Measurements from ENCODE around the gene EPHA8.

Gene EPHA8

GRCh38 chr1:22543679-22544078 is 19.6 kb upstream of the EPHA8 start:
- no peak overlapping the region for H3K4me3 ChIP-seq (ENCODE audit: low read depth, low read length)
- DNase-seq (ENCODE audit: low read depth): no peak
- TF ChIP-seq, protein P1, sequence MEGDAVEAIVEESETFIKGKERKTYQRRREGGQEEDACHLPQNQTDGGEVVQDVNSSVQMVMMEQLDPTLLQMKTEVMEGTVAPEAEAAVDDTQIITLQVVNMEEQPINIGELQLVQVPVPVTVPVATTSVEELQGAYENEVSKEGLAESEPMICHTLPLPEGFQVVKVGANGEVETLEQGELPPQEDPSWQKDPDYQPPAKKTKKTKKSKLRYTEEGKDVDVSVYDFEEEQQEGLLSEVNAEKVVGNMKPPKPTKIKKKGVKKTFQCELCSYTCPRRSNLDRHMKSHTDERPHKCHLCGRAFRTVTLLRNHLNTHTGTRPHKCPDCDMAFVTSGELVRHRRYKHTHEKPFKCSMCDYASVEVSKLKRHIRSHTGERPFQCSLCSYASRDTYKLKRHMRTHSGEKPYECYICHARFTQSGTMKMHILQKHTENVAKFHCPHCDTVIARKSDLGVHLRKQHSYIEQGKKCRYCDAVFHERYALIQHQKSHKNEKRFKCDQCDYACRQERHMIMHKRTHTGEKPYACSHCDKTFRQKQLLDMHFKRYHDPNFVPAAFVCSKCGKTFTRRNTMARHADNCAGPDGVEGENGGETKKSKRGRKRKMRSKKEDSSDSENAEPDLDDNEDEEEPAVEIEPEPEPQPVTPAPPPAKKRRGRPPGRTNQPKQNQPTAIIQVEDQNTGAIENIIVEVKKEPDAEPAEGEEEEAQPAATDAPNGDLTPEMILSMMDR (IDR thresholded peaks at IDR 0.05; ENCODE audit: insufficient read depth, low read depth, low read length, missing control alignments): no peak

DNA sequence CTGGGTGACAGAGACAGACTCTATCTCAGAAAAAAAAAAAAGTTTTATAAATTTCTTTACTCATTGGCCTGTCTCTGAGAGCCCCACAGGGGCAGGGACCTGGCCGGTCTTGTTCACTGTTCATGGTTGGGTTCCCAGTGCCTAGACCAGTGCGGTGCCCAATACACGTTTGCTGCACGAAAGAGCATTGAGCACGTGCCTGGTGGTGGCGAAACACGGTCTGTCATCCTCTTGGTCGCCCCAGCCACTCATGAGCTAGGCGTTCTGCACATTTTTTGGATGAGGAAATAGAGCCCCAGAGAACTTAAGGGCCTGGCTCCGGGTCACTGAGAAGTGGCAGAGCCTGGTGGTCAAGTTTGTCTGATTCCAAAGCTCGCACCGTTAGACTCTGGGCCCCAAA is 18.7 kb upstream of the EPHA8 start:
- no peak overlapping the region for H3K4me3 ChIP-seq (ENCODE audit: low read depth, low read length)
- TF ChIP-seq, protein P1 (IDR thresholded peaks at IDR 0.05; ENCODE audit: insufficient read depth, low read depth, low read length, missing control alignments): no peak
- no peak for DNase-seq (ENCODE audit: low read depth)

DNA sequence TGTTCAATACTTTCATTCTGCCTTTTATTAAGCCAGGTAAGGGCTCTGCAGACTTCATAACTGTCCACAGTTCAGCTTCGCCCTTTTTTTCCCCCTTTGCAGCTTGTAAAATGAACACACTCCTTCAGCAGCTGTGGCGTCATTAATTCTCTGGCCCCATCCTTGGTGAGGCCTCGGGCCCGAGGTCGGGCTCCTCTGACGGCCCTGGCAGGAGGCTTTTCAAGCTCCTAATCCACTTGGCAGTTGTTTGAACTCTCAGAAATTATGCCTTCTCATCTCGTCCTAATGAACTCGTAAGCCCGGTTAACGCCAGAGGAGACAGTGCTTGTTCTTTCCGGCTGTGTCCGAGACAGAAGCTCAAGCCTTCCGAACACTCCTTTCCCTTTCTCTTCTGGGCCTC is 18.1 kb upstream of the EPHA8 start:
- DNase-seq (ENCODE audit: low read depth): no peak
- TF ChIP-seq, protein P1 (IDR thresholded peaks at IDR 0.05; ENCODE audit: insufficient read depth, low read depth, low read length, missing control alignments): no peak
- no peak overlapping the region for H3K4me3 ChIP-seq (ENCODE audit: low read depth, low read length)

DNA sequence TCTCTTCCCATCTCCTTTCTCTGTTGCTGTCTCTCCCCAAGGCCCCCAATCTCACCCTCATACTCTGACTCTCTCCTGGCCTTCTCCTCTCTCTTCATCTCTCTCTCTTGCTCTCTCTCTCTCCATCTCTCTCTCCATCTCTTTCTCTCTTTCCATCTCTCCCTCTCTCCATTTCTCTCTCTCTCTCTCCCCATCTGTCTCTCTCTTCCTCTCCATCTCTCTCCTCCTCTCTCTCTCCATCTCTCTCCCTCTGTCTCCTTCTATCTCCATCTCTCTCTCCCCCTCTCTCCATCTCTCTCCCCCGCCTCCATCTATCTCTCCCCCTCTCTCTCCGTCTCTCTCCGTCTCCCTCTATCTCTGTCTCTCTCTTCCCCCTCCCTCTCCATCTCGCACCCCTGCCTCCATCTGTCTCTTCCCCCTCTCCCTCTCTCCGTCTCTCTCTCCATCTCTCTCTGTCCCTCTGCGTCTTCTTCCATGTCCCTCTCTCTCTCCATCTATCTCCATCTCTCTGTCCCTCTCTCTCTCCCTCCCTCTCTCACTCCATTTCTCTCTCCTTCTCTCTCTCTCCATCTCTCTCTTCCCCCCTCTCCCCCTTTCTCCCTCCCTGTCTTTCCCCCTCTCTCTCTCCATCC is 16.0 kb upstream of the EPHA8 start:
- no peak overlapping the region for H3K4me3 ChIP-seq (ENCODE audit: low read depth, low read length)
- TF ChIP-seq, protein P1 (IDR thresholded peaks at IDR 0.05; ENCODE audit: insufficient read depth, low read depth, low read length, missing control alignments): no peak
- no peak for DNase-seq (ENCODE audit: low read depth)

DNA sequence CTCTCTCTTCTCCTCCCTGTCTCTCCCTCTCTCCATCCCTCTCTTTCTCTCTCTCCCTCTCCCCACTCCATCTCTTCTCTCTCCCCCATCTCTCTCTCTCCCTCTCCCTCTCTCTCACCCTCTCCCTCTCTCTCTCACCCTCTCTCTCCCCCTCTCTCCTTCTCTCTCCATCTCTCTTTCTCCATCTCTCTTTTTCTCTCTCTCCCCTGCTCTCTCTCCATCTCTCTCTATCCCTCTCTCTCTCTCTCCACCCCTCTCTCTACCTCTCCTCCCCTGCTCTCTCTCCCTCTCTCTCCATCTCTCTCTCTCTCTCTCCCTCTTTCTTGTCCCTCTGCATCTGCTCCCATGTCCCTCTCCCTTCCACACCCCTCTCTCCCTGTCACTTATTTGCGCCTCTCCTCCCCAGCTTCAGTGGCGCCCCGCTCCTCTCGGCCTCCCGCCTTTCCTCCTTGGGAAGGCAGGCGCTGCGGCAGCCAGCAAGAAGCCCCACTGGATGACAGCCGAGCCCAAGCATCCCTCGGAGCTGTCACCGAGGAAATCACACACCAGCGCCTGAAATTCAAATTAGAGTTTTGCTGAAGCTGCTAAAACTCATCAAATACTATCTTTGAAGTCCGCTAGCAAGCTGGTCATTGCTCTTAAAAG is 15.3 kb upstream of the EPHA8 start:
- TF ChIP-seq, protein P1 (IDR thresholded peaks at IDR 0.05; ENCODE audit: insufficient read depth, low read depth, low read length, missing control alignments): no peak
- DNase-seq (ENCODE audit: low read depth): no peak
- H3K4me3 ChIP-seq (ENCODE audit: low read depth, low read length): no peak overlapping the region

- TF ChIP-seq, protein P1 (IDR thresholded peaks at IDR 0.05; ENCODE audit: insufficient read depth, low read depth, low read length, missing control alignments): no peak
- DNase-seq (ENCODE audit: low read depth): no peak
- no peak overlapping the region for H3K4me3 ChIP-seq (ENCODE audit: low read depth, low read length)
These were observed 13.3 kb upstream of the EPHA8 start for GRCh38 chr1:22550021-22550420.

GRCh38 chr1:22551591-22551990 is 11.7 kb upstream of the EPHA8 start:
- TF ChIP-seq, protein P1 (IDR thresholded peaks at IDR 0.05; ENCODE audit: insufficient read depth, low read depth, low read length, missing control alignments): no peak
- H3K4me3 ChIP-seq (ENCODE audit: low read depth, low read length): no peak overlapping the region
- DNase-seq (ENCODE audit: low read depth): no peak
